HT-29 (cell line): ENCODE results near the gene EIF3K. TPM values are rescaled to one million over a fixed set of nuclear protein-coding genes. Genes with fewer than 3 reads are reported as not detected.

Experiments
- DNase-seq: peaks from one replicate; pipeline ENCODE4 v3.0.0-alpha.2; 2015; ENCODE audit warnings: low spot score
- total RNA-seq: library from RNA; depleted of rRNA; stranded (reverse); fragments of >200 nt; shearing (Covaris generic); gene quantifications from 2 replicates; pipeline ENCODE4 v1.2.3, GENCODE V29; 2014

EIF3K gene
- total RNA-seq, 1 experiment from 2014 or later = 724 TPM

DNA sequence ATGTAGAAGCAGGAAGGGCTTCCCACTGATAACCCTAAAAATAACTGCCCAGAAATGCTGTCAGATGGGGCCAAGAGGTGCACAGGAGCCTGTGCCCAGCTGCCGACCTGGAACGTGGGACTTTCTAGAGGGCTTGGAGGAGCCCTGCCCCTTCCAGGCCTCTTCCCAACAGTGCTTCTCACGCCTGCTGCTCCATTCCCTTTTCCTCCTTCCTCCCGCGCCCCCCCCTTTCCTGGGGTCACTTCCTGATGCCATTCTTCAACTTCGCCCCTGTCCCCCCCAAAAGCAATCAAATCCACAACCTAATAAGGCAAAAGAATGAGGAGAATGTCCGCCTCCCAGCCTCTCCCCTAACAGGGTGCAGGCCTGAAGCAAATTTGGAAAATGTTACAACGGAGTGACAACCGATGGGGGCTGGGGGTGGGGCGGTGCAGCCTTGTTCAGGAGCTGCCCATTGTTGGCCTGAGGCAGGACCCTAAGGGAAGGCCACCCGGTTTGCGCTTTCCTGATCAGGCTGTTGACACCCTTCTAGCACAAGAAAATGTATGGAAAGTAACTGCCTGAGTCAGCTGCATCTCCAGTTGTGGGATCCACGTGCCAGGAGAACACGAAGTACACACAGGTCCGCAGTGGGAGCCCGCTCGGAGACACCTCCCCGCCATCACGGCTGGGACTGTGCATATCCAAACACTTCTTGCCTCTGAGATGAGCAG lies 47.1 kb downstream of the EIF3K start:
- DNase-seq = peak; percentile 91

DNA sequence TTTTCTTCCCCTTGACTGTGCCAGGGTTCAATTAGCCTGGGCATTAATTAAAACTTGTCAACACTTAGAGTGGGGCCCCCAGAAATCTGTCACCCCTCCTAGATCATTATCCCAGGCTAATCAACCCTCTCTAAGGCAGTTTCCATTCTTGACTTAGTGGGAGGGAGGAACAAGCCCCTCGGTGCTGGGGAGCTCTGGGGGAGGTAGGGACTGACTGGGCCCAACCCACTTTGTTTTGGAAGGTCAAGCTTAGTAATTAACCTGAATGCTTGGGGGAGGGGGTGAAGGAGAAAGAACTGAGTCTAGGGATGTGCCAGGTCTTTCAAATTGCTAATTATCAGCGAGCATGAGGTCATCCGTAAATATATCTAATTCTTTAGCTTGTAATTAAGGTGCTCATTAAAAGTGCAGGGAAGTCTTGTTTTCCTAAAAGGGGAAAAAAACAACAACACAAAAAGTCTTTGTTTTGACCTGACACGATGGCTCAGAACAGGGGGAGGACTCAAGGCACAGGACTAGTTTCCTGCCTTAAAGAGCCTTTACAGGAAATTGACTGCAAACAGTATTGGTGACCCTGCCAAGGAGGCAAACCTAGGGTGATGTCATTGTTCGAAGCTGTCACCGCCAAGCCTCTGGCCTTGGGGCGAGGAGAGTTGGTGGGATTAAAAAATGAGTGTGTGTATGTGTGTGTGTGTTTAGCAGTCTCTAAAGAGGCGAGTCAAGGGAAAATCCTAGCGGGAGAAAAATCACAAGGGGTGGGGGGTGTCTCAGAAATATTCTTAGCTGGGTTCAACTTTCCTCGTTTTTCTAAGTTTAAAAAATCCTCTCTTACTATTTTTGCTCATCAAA lies 47.9 kb downstream of the EIF3K start:
- peak; percentile 49 for DNase-seq

DNA sequence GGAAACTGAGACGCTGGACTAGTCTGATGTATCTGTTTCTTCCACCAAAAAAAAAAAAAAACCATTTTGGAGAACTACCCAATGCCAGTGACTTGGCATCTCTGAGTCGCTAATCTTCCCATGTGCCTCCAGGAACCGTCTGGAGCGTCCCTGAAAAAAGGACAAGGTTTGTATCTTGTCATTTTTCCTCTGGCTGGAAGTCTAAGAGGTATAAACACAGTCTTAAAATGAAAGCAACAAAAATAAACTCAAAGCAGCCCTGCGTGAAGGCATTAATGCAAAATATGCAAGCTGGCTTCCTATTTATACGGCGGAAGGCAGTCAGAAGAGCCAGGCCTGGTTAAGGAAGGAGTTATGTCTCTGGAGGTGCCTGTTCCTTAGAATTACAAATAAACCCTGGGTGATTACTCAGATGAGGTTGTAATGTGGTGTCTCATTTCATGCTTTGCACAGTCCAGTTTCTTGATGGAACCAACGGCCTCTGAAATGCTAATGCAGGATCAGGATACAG lies 48.7 kb downstream of the EIF3K start:
- no peak for DNase-seq

- DNase-seq = no peak
These were observed 50.6 kb downstream of the EIF3K start for GRCh38 chr19:38669552-38669951.

DNA sequence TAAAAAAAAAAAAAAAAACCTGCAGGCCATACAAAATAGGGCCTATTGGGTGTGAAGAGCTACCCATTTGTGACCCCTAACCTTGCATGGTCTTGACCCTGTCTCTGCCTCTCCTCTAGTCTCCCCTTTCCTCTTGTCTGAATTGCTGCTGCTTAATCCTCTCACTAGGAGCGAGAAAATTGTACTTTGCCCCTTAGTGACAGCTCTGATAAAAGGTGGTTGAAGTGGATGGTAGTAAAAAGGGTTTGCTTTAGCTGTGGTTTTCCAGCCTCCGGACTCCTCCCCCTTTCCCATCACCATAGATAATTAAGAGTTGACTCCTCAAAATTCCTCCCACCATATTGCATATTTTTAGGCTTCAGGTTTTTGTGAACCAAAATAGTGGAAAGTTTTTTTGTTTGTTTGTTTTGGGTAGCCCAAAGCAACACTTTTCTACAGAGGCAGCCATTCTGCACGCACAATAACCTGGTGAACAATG lies 52.0 kb downstream of the EIF3K start:
- DNase-seq = peak; percentile 86

GRCh38 chr19:38671654-38672053 lies 52.7 kb downstream of the EIF3K start:
- DNase-seq = no peak

- no peak for DNase-seq
These were observed 54.0 kb downstream of the EIF3K start for GRCh38 chr19:38673030-38673429.

GRCh38 chr19:38674388-38675171 lies 55.6 kb downstream of the EIF3K start:
- no peak for DNase-seq

DNA sequence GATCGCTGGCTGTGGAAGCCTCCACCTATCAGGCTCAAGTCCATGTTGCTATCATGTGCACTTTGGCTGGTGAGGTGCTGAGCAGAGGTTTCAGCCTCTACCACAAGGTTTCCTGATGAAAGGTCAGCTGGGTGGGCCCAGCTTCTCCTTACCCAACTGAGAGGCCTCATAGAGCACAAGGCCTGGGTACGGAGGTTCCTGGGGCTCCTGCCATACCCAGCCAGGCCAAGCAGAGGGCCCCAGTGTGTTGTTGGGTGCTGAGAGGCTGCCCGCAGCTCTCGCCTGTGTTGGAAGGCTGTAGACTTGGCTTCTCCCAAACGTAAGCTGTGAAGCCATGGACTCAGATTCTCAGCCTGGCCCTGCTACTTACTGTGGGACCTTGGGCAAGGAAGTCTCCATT lies 56.6 kb downstream of the EIF3K start:
- peak; percentile 30 for DNase-seq

- DNase-seq = no peak
These were observed 57.3 kb downstream of the EIF3K start for GRCh38 chr19:38676023-38676877.

- DNase-seq = no peak
These were observed 58.1 kb downstream of the EIF3K start for GRCh38 chr19:38676878-38677646.

DNA sequence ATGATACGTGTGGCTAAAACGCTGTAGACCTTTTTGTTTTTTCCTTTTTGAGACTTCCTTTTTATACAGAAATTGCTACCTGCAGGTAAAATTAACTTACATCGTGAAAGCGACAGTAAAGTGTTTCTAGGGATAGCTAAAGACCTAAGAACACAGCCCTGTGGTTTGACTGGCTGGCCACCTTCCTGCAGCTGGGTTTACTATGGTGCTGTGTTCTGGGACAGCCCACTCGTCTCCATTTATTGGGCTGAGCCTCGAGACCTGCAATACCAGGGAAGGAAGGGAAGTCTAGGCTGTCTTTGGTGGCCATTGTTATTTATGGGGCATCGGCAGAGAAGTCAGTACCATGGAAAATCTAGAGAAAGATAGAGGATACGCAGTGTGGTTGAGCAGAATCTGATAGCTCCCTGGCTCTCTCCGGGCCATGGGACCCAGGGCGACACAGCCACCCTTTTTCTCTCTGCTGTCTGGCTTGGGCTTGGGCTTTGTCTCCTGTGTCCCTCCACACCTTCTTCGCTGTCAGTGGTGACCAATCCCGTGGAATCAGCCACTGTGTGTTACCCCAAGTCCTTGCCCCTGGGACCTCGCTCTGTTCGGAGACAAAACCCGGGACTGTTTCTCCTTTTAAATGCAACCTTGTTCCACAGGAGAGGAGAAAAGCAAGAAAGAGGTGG lies 59.4 kb downstream of the EIF3K start:
- DNase-seq = no peak

GRCh38 chr19:38678891-38679494 lies 60.0 kb downstream of the EIF3K start:
- DNase-seq = no peak

DNA sequence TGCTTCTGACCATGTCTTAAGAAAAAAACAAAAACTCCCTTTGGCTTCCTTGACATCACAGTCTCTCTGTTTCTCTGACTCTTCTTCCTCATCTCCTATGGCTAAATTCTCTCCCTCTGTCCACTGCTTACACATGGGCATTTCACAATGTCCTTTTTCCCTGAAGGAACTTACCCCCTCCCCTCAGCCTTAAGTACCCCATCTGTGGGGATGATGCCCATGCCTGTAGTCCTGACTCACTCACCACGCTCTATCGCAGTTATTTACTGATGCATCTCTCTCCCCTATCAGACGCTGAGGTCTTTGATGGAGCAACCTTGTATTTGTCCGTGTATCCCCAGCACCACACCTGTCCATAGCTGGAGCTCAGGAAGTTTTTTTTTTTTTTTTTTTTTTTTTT lies 60.9 kb downstream of the EIF3K start:
- DNase-seq = no peak

GRCh38 chr19:38682195-38682867 lies 63.3 kb downstream of the EIF3K start:
- DNase-seq = no peak

DNA sequence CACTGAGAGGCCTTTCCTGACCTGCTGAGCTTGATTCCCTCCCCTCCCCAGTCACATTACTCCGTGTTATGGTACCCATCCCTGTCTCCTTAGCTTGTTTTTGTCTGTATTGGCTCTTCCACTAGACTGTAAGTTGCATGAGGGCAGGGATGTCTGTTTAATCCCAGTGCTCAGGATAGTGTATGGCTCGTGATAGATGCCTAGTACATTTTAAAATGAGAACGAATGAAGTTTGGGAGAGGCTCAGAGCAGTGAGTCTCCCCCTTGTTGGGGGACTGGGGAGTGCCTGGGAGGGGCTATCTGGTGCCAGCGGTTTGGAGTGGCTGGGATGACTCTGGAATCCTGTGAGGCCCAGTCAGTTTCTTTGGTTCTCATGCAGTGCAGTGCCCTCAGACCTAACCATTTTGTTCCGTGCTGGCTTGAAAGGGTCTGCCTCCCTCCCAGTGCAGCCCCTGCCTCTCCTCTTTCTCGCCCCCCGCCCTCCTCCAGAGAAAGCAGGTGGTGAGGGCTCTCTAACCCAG lies 63.9 kb downstream of the EIF3K start:
- DNase-seq = no peak

GRCh38 chr19:38683393-38684077 lies 64.5 kb downstream of the EIF3K start:
- DNase-seq = peak; percentile 100
